Measurements from ENCODE around the gene KCTD16. TPM values are rescaled to one million over a fixed set of nuclear protein-coding genes. Genes with fewer than 3 reads are reported as not detected.
A peak's percentile ranks its signal among the peaks of the same experiment; 100 is the strongest.

KCTD16 gene
- total and polyA plus RNA-seq, 4 donors: 5.1 to 30.8 (median 7.3) TPM

DNA sequence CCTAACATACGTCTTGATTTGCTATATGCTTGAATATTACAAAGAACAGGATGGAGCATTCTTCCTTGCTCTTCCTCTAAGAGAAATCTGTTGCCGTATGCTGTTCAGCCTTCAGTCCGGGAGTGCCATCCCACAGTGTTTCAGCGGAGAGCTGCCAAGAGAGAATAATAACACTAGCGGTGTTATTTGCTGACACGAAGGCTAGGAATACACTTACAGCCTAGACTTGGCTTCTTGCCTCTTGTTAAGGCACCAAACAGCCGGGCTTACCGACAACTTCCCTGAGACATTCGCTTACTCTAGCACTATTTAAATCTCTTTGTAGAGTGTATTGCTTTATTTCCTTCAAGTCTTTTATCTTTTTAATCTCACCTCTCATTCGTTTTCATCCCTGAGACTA lies 31.4 kb downstream of the KCTD16 start:
- Histone ChIP-seq H3K4me3 (ENCODE audit: low read depth, low read length) (no peak overlapping the region), H3K27ac (ENCODE audit: low read depth, low read length) (no peak overlapping the region), H3K27me3 (ENCODE audit: control insufficient read depth, insufficient read depth, low read length) (no peaks in the 10 kb centered on the region), H3K9me3 (ENCODE audit: control insufficient read depth, insufficient read depth, low read length) (no peaks in the 10 kb centered on the region), H3K36me3 (ENCODE audit: control insufficient read depth, insufficient read depth, low read length) (no peaks in the 10 kb centered on the region), H3K4me1 (ENCODE audit: control insufficient read depth, insufficient read depth, low read length) (peaks cover 8% of the 10 kb centered on the region)
- DNase-seq (ENCODE audit: low read depth in 4 of 6, low spot score in 6 of 6): peak in 2 of 6 donors; percentile 75 to 82
- WGBS (ENCODE audit: insufficient coverage): 7% methylated on average over 5 of the region's 10 CpGs

DNA sequence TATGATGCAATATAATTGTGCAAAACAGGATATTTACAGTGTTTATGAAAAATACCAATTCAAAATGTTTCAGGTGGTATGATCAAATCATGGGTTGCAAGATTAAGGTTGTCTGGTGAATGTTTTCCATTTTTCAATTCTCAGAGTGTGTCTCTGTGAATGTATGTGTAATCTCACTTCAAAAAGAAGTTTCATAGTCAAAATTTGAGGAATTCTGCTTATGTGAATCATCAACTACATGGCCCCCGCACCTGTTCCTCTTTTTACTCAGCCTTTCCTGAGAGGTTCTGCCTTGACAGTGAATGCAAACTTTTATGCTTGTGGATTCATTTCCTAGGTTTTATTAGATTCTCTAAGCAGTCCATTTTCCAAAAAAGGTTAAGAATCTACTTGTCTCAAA lies 32.1 kb downstream of the KCTD16 start:
- no peak overlapping the region for H3K27ac ChIP-seq (ENCODE audit: low read depth, low read length)

DNA sequence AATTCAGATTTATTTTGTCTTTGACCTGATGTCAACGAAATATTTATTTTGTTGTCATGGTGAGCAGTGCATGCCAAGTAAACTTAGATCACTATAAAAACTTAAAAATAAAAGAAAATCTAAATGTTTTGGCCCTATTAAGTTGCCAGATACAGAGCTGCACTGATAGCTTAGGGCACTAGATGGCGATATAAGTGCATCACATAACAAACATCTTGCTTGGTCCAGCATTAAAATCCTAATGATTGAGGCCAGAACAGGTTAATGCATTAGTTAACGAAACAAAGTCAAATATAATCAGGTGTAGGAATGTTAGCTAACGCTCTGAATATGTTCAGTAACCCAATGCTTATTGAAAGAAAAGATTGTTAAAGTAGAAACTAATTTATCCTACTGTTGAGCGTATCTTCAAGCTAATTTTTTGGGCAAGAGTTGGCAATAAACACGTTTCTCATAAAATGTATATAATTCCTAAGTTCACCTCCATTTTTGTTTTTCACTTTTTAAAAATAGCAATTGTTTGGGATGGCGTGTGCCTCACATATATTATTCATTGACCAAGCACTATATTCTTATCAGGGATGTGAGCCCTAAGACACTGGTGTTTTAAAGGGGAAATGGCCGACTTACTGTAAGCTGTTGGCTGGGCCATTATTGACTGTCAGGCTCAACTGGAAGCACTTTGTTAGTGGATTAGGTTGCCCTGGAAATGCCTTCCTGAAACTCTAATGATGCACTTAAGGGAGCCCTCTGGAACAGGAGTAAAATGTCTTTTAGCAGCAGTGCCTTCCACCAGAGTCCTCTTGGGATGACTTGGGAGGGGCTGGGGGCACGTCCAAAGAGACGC lies 33.3 kb downstream of the KCTD16 start:
- 56% methylated on average over 3 of the region's 10 CpGs for WGBS (ENCODE audit: insufficient coverage)
- DNase-seq (ENCODE audit: low read depth in 4 of 6, low spot score in 6 of 6): peak in 3 of 6 donors; percentile 78 to 94 (median 89)
- Histone ChIP-seq H3K4me1 (ENCODE audit: control insufficient read depth, insufficient read depth, low read length) (peaks cover 8% of the 10 kb centered on the region), H3K4me3 (ENCODE audit: low read depth, low read length) (no peak overlapping the region), H3K36me3 (ENCODE audit: control insufficient read depth, insufficient read depth, low read length) (no peaks in the 10 kb centered on the region), H3K9me3 (ENCODE audit: control insufficient read depth, insufficient read depth, low read length) (no peaks in the 10 kb centered on the region), H3K27ac (ENCODE audit: low read depth, low read length) (no peak overlapping the region), H3K27me3 (ENCODE audit: control insufficient read depth, insufficient read depth, low read length) (no peaks in the 10 kb centered on the region)

More for the DNA sequence above, 32.1 kb downstream of the KCTD16 start:
- no peaks in the 10 kb centered on the region for H3K9me3 ChIP-seq (ENCODE audit: control insufficient read depth, insufficient read depth, low read length)
- H3K36me3 ChIP-seq (ENCODE audit: control insufficient read depth, insufficient read depth, low read length): no peaks in the 10 kb centered on the region
- WGBS (ENCODE audit: insufficient coverage): no CpG with 5 or more reads among the region's 1 CpG
- no peak overlapping the region for H3K4me3 ChIP-seq (ENCODE audit: low read depth, low read length)
- peaks cover 8% of the 10 kb centered on the region for H3K4me1 ChIP-seq (ENCODE audit: control insufficient read depth, insufficient read depth, low read length)
- DNase-seq (ENCODE audit: low read depth in 4 of 6, low spot score in 6 of 6): no peak
- H3K27me3 ChIP-seq (ENCODE audit: control insufficient read depth, insufficient read depth, low read length): no peaks in the 10 kb centered on the region

DNA sequence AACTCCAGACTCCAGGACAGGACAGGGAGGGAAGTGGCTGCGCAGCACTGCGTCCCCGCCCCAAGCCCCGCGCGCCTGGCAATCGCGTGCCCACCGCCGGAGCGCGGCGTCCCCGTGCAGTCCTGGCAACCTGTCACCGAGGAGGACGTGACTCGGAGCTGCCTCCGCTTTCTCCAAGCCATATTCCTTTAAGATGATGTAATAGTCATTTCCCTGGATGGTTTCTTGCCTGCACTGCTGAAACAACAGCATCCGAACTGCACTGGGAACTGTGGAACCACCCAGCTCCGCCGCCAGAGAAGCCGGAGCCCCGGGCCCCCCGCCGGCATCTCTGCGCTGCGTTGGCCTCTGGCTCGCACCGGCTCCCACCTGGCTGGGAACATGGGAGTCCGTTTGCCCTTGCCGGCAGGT lies 34.5 kb downstream of the KCTD16 start:
- WGBS (ENCODE audit: insufficient coverage): under 1% methylated on average over 31 of the region's 31 CpGs

DNA sequence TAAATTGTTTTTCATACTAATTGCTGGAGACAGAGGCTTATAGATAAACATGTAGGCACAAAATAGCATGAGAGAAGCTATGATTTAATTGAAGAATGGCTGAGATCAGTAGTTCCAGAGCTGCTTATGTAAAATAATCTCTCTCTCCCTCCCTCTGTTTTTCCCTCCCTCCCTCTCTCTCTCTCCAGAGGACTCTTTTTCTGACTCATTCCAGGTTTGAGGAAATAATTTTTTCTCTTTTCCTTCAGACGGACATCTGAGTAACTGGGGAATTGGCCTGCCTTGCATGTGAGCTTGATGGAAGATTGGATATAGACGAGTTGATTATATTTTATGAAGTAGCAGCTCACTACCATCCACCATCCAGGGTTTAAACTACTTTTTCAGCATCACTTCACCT lies 35.5 kb downstream of the KCTD16 start:
- Histone ChIP-seq H3K27ac (ENCODE audit: low read depth, low read length) (no peak overlapping the region), H3K36me3 (ENCODE audit: control insufficient read depth, insufficient read depth, low read length) (no peaks in the 10 kb centered on the region), H3K4me1 (ENCODE audit: control insufficient read depth, insufficient read depth, low read length) (peaks cover 8% of the 10 kb centered on the region), H3K9me3 (ENCODE audit: control insufficient read depth, insufficient read depth, low read length) (no peaks in the 10 kb centered on the region), H3K4me3 (ENCODE audit: low read depth, low read length) (peak overlapping the region; percentile 17), H3K27me3 (ENCODE audit: control insufficient read depth, insufficient read depth, low read length) (no peaks in the 10 kb centered on the region)
- no CpG with 5 or more reads among the region's 2 CpGs for WGBS (ENCODE audit: insufficient coverage)
- peak in 1 of 6 donors; percentile 28 for DNase-seq (ENCODE audit: low read depth in 4 of 6, low spot score in 6 of 6)

More for the DNA sequence above, 34.5 kb downstream of the KCTD16 start:
- Histone ChIP-seq H3K36me3 (ENCODE audit: control insufficient read depth, insufficient read depth, low read length) (no peaks in the 10 kb centered on the region), H3K27ac (ENCODE audit: low read depth, low read length) (peak overlapping the region; percentile 16), H3K27me3 (ENCODE audit: control insufficient read depth, insufficient read depth, low read length) (no peaks in the 10 kb centered on the region), H3K4me1 (ENCODE audit: control insufficient read depth, insufficient read depth, low read length) (peaks cover 8% of the 10 kb centered on the region), H3K9me3 (ENCODE audit: control insufficient read depth, insufficient read depth, low read length) (no peaks in the 10 kb centered on the region), H3K4me3 (ENCODE audit: low read depth, low read length) (peak overlapping the region; percentile 48)
- peak in 2 of 6 donors; percentile 76 to 82 for DNase-seq (ENCODE audit: low read depth in 4 of 6, low spot score in 6 of 6)

DNA sequence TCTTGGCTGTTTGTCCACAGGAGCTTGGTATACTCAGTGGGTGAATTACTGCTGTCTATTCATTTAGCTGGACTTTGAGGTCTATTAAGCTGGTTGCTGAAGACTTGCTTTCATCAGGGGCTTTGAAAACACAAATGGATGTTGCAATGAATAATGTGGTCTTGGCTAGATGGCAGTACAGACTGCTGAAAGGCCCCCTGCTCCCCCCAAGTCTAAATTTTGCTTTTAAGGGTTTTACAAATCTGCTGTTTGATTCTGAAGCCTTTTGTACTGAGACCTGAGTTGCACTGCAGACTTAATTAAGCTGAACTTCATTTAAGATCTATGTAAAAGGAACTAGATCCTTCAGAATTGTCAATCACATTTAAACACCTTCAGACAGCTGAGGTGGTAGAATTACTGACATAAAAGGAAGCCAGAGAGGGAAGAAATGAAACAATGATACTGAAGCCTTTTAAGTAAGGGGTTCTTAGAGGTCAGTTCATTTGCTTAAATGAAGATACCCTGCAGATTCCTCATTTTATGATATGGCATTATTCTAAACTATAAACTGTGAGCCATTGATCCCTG lies 37.3 kb downstream of the KCTD16 start:
- peak in 2 of 6 donors; percentile 78 to 92 for DNase-seq (ENCODE audit: low read depth in 4 of 6, low spot score in 6 of 6)
- H3K4me3 ChIP-seq (ENCODE audit: low read depth, low read length): peak overlapping the region; percentile 21
- H3K9me3 ChIP-seq (ENCODE audit: control insufficient read depth, insufficient read depth, low read length): no peaks in the 10 kb centered on the region
- no peaks in the 10 kb centered on the region for H3K36me3 ChIP-seq (ENCODE audit: control insufficient read depth, insufficient read depth, low read length)
- H3K4me1 ChIP-seq (ENCODE audit: control insufficient read depth, insufficient read depth, low read length): peaks cover 8% of the 10 kb centered on the region
- H3K27me3 ChIP-seq (ENCODE audit: control insufficient read depth, insufficient read depth, low read length): no peaks in the 10 kb centered on the region
- H3K27ac ChIP-seq (ENCODE audit: low read depth, low read length): no peak overlapping the region

DNA sequence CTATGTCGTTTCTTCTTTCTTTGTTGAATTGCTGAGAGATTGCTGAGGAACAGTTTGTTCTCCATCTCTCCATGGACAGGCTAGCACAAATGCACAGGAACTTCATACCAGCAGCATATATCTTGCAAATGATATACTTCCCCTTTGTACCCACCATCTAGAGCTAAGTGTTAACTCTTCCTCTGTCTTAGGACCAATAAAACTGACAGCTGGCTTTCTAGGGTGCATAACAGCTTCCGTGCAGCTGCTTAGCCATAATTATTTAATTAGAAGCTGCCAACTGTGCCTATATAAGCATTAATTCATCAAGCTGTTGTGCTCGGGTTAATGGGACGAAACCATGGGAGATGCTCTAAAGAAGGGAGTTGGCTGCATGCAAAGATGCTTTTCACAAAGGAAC lies 38.7 kb downstream of the KCTD16 start:
- peak in 2 of 6 donors; percentile 50 to 93 for DNase-seq (ENCODE audit: low read depth in 4 of 6, low spot score in 6 of 6)
- Histone ChIP-seq H3K27ac (ENCODE audit: low read depth, low read length) (no peak overlapping the region), H3K27me3 (ENCODE audit: control insufficient read depth, insufficient read depth, low read length) (no peaks in the 10 kb centered on the region), H3K4me3 (ENCODE audit: low read depth, low read length) (peak overlapping the region; percentile 16), H3K9me3 (ENCODE audit: control insufficient read depth, insufficient read depth, low read length) (no peaks in the 10 kb centered on the region), H3K36me3 (ENCODE audit: control insufficient read depth, insufficient read depth, low read length) (no peaks in the 10 kb centered on the region), H3K4me1 (ENCODE audit: control insufficient read depth, insufficient read depth, low read length) (peaks cover 7% of the 10 kb centered on the region)
- WGBS (ENCODE audit: insufficient coverage): no CpG with 5 or more reads among the region's 4 CpGs

DNA sequence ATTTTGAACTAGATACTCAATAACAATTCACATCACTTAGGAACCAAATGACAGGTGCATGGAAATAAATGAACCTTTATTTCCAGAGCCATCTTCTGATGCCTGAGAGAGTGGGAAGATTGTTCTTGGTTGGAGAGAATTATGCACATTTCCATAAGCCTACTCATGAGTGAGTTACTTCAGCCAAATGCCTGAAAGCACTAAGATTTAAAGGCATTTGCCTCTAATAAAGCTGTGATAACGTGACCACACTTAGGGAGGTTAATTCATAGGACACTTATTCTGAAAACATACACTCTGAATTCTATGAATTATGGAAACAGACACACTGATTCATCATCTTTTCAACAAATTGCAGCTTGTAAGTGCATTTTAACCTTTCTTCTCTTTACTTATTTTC lies 40.0 kb downstream of the KCTD16 start:
- no peaks in the 10 kb centered on the region for H3K27me3 ChIP-seq (ENCODE audit: control insufficient read depth, insufficient read depth, low read length)
- H3K27ac ChIP-seq (ENCODE audit: low read depth, low read length): no peak overlapping the region
- no peaks in the 10 kb centered on the region for H3K36me3 ChIP-seq (ENCODE audit: control insufficient read depth, insufficient read depth, low read length)
- DNase-seq (ENCODE audit: low read depth in 4 of 6, low spot score in 6 of 6): no peak
- no peaks in the 10 kb centered on the region for H3K4me1 ChIP-seq (ENCODE audit: control insufficient read depth, insufficient read depth, low read length)
- no CpG with 5 or more reads among the region's 1 CpG for WGBS (ENCODE audit: insufficient coverage)
- H3K4me3 ChIP-seq (ENCODE audit: low read depth, low read length): no peak overlapping the region
- no peaks in the 10 kb centered on the region for H3K9me3 ChIP-seq (ENCODE audit: control insufficient read depth, insufficient read depth, low read length)

DNA sequence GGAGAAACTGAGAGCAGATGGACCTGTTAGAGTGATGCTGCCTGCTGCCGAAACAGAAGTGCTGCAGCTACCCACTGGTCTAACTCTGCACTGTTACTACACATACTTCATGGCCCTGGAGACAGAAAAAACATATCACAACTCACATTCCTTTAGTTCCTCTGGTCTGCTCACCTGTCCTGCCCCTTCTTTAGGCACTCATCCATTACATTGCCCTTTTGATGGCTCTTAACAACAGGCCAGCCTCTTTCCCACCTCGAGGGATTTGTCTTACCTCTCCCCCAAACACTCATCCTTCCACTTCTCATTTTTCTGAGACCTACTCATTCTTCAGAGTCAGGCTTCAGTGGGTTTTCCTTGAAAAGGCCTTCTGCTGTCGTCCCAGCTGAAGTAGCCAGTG lies 49.2 kb downstream of the KCTD16 start:
- WGBS (ENCODE audit: insufficient coverage): 90% methylated on average over 2 of the region's 3 CpGs
- H3K9me3 ChIP-seq (ENCODE audit: control insufficient read depth, insufficient read depth, low read length): no peaks in the 10 kb centered on the region
- DNase-seq (ENCODE audit: low read depth in 4 of 6, low spot score in 6 of 6): no peak
- H3K4me3 ChIP-seq (ENCODE audit: low read depth, low read length): no peak overlapping the region
- H3K4me1 ChIP-seq (ENCODE audit: control insufficient read depth, insufficient read depth, low read length): peaks cover 3% of the 10 kb centered on the region
- no peaks in the 10 kb centered on the region for H3K27me3 ChIP-seq (ENCODE audit: control insufficient read depth, insufficient read depth, low read length)
- no peaks in the 10 kb centered on the region for H3K36me3 ChIP-seq (ENCODE audit: control insufficient read depth, insufficient read depth, low read length)
- H3K27ac ChIP-seq (ENCODE audit: low read depth, low read length): no peak overlapping the region

Measured in spinal cord (tissue), 10 donors.